H1 (cell line): Measurements from ENCODE around the gene HES7. TPM values are rescaled to one million over a fixed set of nuclear protein-coding genes. Genes with fewer than 3 reads are reported as not detected.
A peak's percentile ranks its signal among the peaks of the same experiment; 100 is the strongest.

ENCODE experiments used
- CTCF ChIA-PET: fragments of 300-600 bp; sonication (Branson Sonifier 250); formaldehyde crosslinking; loops from one replicate; lab custom pipeline; 2021; ENCODE audit not compliant: partially characterized antibody; lab: Charles Lee
- POLR2A ChIA-PET: fragments of 300-600 bp; sonication (Branson Sonifier 250); formaldehyde crosslinking; loops from one replicate; lab custom pipeline; 2021; ENCODE audit warnings: inconsistent platforms; ENCODE audit not compliant: partially characterized antibody; lab: Charles Lee
- DNase-seq, 2 experiments: peaks; one replicate each; pipeline versions ENCODE4 v3.0.0 to v3.0.0-alpha.2; 2010 to 2022; ENCODE audit warnings: low spot score in 2 of 2, low read depth in 1 of 2, mixed read lengths in 1 of 2
- FAIRE-seq: peaks from 2 replicates; lab custom pipeline; 2011; peaks lifted over from hg19 to GRCh38; lab: Jason Lieb, UNC
- H2AFZ ChIP-seq: 2 replicates; pipeline ENCODE4 v1.8.1; 2012; ENCODE audit warnings: low read length, inconsistent platforms
- H2AK5ac ChIP-seq: 2 replicates; pipeline ENCODE4 v1.6.1; 2013; ENCODE audit warnings: low read depth, low read length
- H2BK120ac ChIP-seq: replicated peaks from 2 replicates; pipeline ENCODE3; 2013; ENCODE audit warnings: low read depth, low read length, inconsistent platforms
- H2BK12ac ChIP-seq: 2 replicates; pipeline ENCODE4 v1.6.1; 2013; ENCODE audit warnings: low read depth, low read length
- H2BK15ac ChIP-seq: 2 replicates; pipeline ENCODE4 v1.6.1; 2013; ENCODE audit warnings: low read length
- H2BK20ac ChIP-seq: 2 replicates; pipeline ENCODE4 v1.6.1; 2013; ENCODE audit warnings: low read length
- H2BK5ac ChIP-seq: 2 replicates; pipeline ENCODE4 v1.6.1; 2013; ENCODE audit warnings: low read depth, low read length
- H3K14ac ChIP-seq: 2 replicates; pipeline ENCODE4 v1.6.1; 2013; ENCODE audit warnings: inconsistent platforms; ENCODE audit not compliant: insufficient read length
- H3K18ac ChIP-seq: 2 replicates; pipeline ENCODE4 v1.6.1; 2013; ENCODE audit warnings: low read length; ENCODE audit errors: extremely low read depth
- H3K23ac ChIP-seq: 2 replicates; pipeline ENCODE4 v1.6.1; 2013; ENCODE audit warnings: inconsistent platforms; ENCODE audit not compliant: insufficient read length
- H3K23me2 ChIP-seq: 2 replicates; pipeline ENCODE4 v1.6.1; 2013; ENCODE audit warnings: low read depth, low read length
- H3K27ac ChIP-seq: 2 replicates; pipeline ENCODE4 v1.6.1; 2011; ENCODE audit warnings: low read depth, low read length, inconsistent platforms
- H3K27me3 ChIP-seq, 4 experiments: replicated peaks in 1 of 4; 1 replicate in 1 of 4; 2 replicates in 3 of 4; pipeline versions ENCODE4 v1.6.1 to v1.8.1; 2011 to 2013; ENCODE audit warnings: low read length in 3 of 4, mild to moderate bottlenecking in 3 of 4, inconsistent platforms in 2 of 4, mixed read lengths in 2 of 4, moderate library complexity in 1 of 4; ENCODE audit not compliant: control insufficient read depth in 3 of 4, insufficient read depth in 3 of 4; ENCODE audit errors: extremely low read depth in 1 of 4
- H3K36me3 ChIP-seq, 4 experiments: 2 replicates each; pipeline versions ENCODE4 v1.6.1 to v1.8.1; 2011 to 2013; ENCODE audit warnings: mild to moderate bottlenecking in 4 of 4, low read length in 3 of 4, moderate library complexity in 2 of 4, control low read depth in 1 of 4, inconsistent platforms in 1 of 4; ENCODE audit not compliant: insufficient read depth in 4 of 4, control insufficient read depth in 2 of 4
- H3K4ac ChIP-seq: replicated peaks from 2 replicates; pipeline ENCODE3; 2013; ENCODE audit warnings: low read length, low read depth, mixed read lengths, inconsistent platforms; ENCODE audit not compliant: insufficient read length
- H3K4me1 ChIP-seq, 4 experiments: replicated peaks in 1 of 4; 1 replicate in 1 of 4; 2 replicates in 3 of 4; pipeline versions ENCODE4 v1.6.1 to v1.8.1; 2011 to 2013; ENCODE audit warnings: low read length in 3 of 4, inconsistent platforms in 2 of 4, mixed read lengths in 1 of 4; ENCODE audit not compliant: insufficient read depth in 4 of 4, control insufficient read depth in 3 of 4
- H3K4me2 ChIP-seq, 2 experiments: 2 replicates each; pipeline versions ENCODE4 v1.6.1 to v1.8.1; 2011 to 2013; ENCODE audit warnings: low read depth in 2 of 2, low read length in 2 of 2, control low read depth in 1 of 2, inconsistent platforms in 1 of 2, mild to moderate bottlenecking in 1 of 2; ENCODE audit not compliant: insufficient read depth in 1 of 2
- H3K4me3 ChIP-seq, 4 experiments: fragments of 200-600, 300-600 bp in 1 of 4; sonication (generic), shearing (Covaris generic), sonication (Bioruptor Twin) in 1 of 4; 2 replicates each; pipeline versions ENCODE4 v1.5.1 to v1.8.1; 2011 to 2016; ENCODE audit warnings: low read length in 4 of 4, low read depth in 3 of 4, control low read depth in 2 of 4, inconsistent platforms in 2 of 4, mild to moderate bottlenecking in 2 of 4, mixed read lengths in 1 of 4, moderate library complexity in 1 of 4; ENCODE audit not compliant: insufficient read depth in 2 of 4; ENCODE audit errors: extremely low read depth in 1 of 4
- H3K56ac ChIP-seq: replicated peaks from 2 replicates; pipeline ENCODE3; 2013; ENCODE audit warnings: low read depth, mild to moderate bottlenecking, mixed read lengths, low read length, inconsistent platforms; ENCODE audit not compliant: insufficient read length
- H3K79me1 ChIP-seq: 2 replicates; pipeline ENCODE4 v1.6.1; 2013; ENCODE audit warnings: low read depth, low read length, control low read depth
- H3K79me2 ChIP-seq, 2 experiments: 2 replicates each; pipeline versions ENCODE4 v1.6.1 to v1.8.1; 2012 to 2013; ENCODE audit warnings: low read length in 2 of 2, mild to moderate bottlenecking in 2 of 2, inconsistent platforms in 1 of 2; ENCODE audit not compliant: insufficient read depth in 2 of 2, control insufficient read depth in 1 of 2
- H3K9ac ChIP-seq, 4 experiments: replicated peaks in 1 of 4; 1 replicate in 1 of 4; 2 replicates in 3 of 4; pipeline versions ENCODE4 v1.6.1 to v1.8.1; 2011 to 2013; ENCODE audit warnings: low read depth in 3 of 4, low read length in 3 of 4, control low read depth in 2 of 4, mild to moderate bottlenecking in 2 of 4, moderate library complexity in 2 of 4, inconsistent platforms in 1 of 4; ENCODE audit errors: extremely low read depth in 1 of 4
- H3K9me3 ChIP-seq, 2 experiments: 2 replicates each; pipeline versions ENCODE4 v1.6.1 to v1.8.1; 2012 to 2013; ENCODE audit warnings: mild to moderate bottlenecking in 2 of 2, moderate library complexity in 2 of 2, control low read depth in 1 of 2, inconsistent platforms in 1 of 2, low read depth in 1 of 2, low read length in 1 of 2, mixed read lengths in 1 of 2; ENCODE audit not compliant: insufficient read depth in 2 of 2
- H4K20me1 ChIP-seq, 2 experiments: replicated peaks in 1 of 2; 2 replicates each; pipeline versions ENCODE3 to v1.8.1; 2011 to 2013; ENCODE audit warnings: inconsistent platforms in 2 of 2, low read length in 2 of 2, mild to moderate bottlenecking in 1 of 2; ENCODE audit not compliant: insufficient read depth in 2 of 2, control insufficient read depth in 1 of 2
- H4K5ac ChIP-seq: 2 replicates; pipeline ENCODE4 v1.6.1; 2013; ENCODE audit warnings: low read length, low read depth, mixed read lengths, inconsistent platforms; ENCODE audit not compliant: insufficient read length
- H4K8ac ChIP-seq: 2 replicates; pipeline ENCODE4 v1.8.0; 2013; ENCODE audit warnings: mild to moderate bottlenecking, moderate library complexity, low read length, inconsistent platforms; ENCODE audit not compliant: insufficient read depth; ENCODE audit errors: extremely low read depth
- H4K91ac ChIP-seq: replicated peaks from 2 replicates; pipeline ENCODE3; 2013; ENCODE audit warnings: low read length, mixed read lengths, inconsistent platforms; ENCODE audit not compliant: insufficient read length
- BCL11A ChIP-seq, 2 experiments: IDR thresholded peaks; one replicate each; pipeline ENCODE4 v1.6.1; 2011; ENCODE audit warnings: low read depth in 2 of 2, low read length in 2 of 2, mild to moderate bottlenecking in 2 of 2
- EP300 ChIP-seq, 2 experiments: IDR thresholded peaks; 1 replicate in 1 of 2; 2 replicates in 1 of 2; pipeline ENCODE4 v1.6.1; 2011 to 2012; ENCODE audit warnings: low read depth in 2 of 2, low read length in 2 of 2, mild to moderate bottlenecking in 2 of 2, borderline replicate concordance in 1 of 2, inconsistent platforms in 1 of 2, moderate library complexity in 1 of 2
- EZH2 ChIP-seq: fragments of 200-600 bp; sonication (generic); IDR thresholded peaks from 2 replicates; pipeline ENCODE4 v1.7.1; 2012; ENCODE audit warnings: low read depth, mild to moderate bottlenecking, moderate library complexity, low read length, inconsistent platforms; ENCODE audit not compliant: severe bottlenecking
- KDM5A ChIP-seq: fragments of 200-600 bp; IDR thresholded peaks from 2 replicates; pipeline ENCODE4 v1.7.1; 2012; ENCODE audit warnings: mild to moderate bottlenecking, low read length, inconsistent platforms, mixed read lengths
- RAD21 ChIP-seq, 2 experiments: IDR thresholded peaks in 1 of 2; conservative IDR thresholded peaks in 1 of 2; 2 replicates each; pipeline ENCODE4 v1.6.1; 2011; ENCODE audit warnings: low read depth in 2 of 2, low read length in 2 of 2, improper control_type of control experiment in 1 of 2, inconsistent platforms in 1 of 2, mild to moderate bottlenecking in 1 of 2, moderate library complexity in 1 of 2
- RBBP5 ChIP-seq: IDR thresholded peaks from 2 replicates; pipeline ENCODE4 v1.7.1; 2012; ENCODE audit warnings: low read depth, mild to moderate bottlenecking, inconsistent platforms, low read length, moderate library complexity, borderline replicate concordance
- RFX5 ChIP-seq: IDR thresholded peaks from 2 replicates; pipeline ENCODE4 v1.6.1; 2011; ENCODE audit warnings: low read depth, low read length, improper control_type of control experiment, borderline replicate concordance
- TBP ChIP-seq: IDR thresholded peaks from 2 replicates; pipeline ENCODE4 v1.6.1; 2011; ENCODE audit warnings: low read depth, low read length, improper control_type of control experiment
- TCF12 ChIP-seq: IDR thresholded peaks from 2 replicates; pipeline ENCODE4 v1.6.1; 2011; ENCODE audit warnings: low read depth, mild to moderate bottlenecking, low read length
- WGBS, 2 experiments: shearing (Covaris generic) in 1 of 2; methylation state at CpG; one replicate each; pipeline versions ENCODE4 v1.1.6 to v1.1.7; 2013 to 2015; ENCODE audit warnings: low lambda C conversion rate in 2 of 2, mixed read lengths in 2 of 2, inconsistent platforms in 1 of 2, low coverage in 1 of 2, missing lambda C conversion rate in 1 of 2; ENCODE audit not compliant: insufficient replicate concordance in 2 of 2, insufficient coverage in 1 of 2, insufficient read length in 1 of 2; ENCODE audit errors: extremely low coverage in 1 of 2, missing lambda C conversion rate in 1 of 2; 5-methylcytosine and 5-hydroxymethylcytosine counted together
- polyA plus RNA-seq, 7 experiments: library from polyadenylated mRNA; depleted of rRNA in 3 of 7; stranded (reverse) in 5 of 7; unstranded in 2 of 7; fragments of >200 nt in 5 of 7; fragments of 200-250 nt in 2 of 7; gene quantifications; 1 replicate in 5 of 7; 2 replicates in 1 of 7; 4 replicates in 1 of 7; pipeline versions ENCODE4 v1.2.1 to v1.2.3, GENCODE V29; 2011 to 2013; ENCODE audit warnings: missing spikeins in 2 of 7, mixed read lengths in 2 of 7
- total RNA-seq: library from RNA; stranded (reverse); fragmentation: NEBNext Ultra II Directional; extraction: Animal tissue kit (Norgen Biotek cat#: 25700); gene quantifications from 2 replicates; pipeline ENCODE4 v1.2.1, GENCODE V29; 2021

The HES7 gene
- total and polyA plus RNA-seq, 2 of the 8 experiments (the other 6 are each of a cell fraction or from before 2014, with no cell fraction given): 0.20 to 0.32 TPM

- no peaks in the 10 kb centered on the region for H3K79me1 ChIP-seq
- H3K23me2 ChIP-seq: peaks cover 6% of the 10 kb centered on the region
- H2AK5ac ChIP-seq: no peak overlapping the region
- H3K4me2 ChIP-seq: no peak overlapping the region
- H4K20me1 ChIP-seq: peaks cover 2 to 16% of the 10 kb centered on the region in 2 experiments
- H2BK15ac ChIP-seq: no peak overlapping the region
- no peak overlapping the region for H3K56ac ChIP-seq
- TF ChIP-seq RBBP5: no peak
- no peak for TF ChIP-seq EZH2
- TF ChIP-seq RAD21 (IDR thresholded peaks at IDR 0.05 in 1 of 2, conservative IDR thresholded peaks at IDR 0.05 in 1 of 2; ENCODE audit: low read depth in 2 of 2, low read length in 2 of 2): no peak
- TF ChIP-seq EP300 (IDR thresholded peaks at IDR 0.05; ENCODE audit: borderline replicate concordance in 1 of 2, low read depth in 2 of 2, low read length in 2 of 2): no peak
- TF ChIP-seq TCF12: no peak
- no peak for TF ChIP-seq KDM5A
- no peak for TF ChIP-seq TBP
- no peak for TF ChIP-seq RFX5
- TF ChIP-seq BCL11A (IDR thresholded peaks at IDR 0.05; ENCODE audit: low read depth in 2 of 2, low read length in 2 of 2): no peak
- H3K36me3 ChIP-seq: peaks cover 7 to 43% (median 32%) of the 10 kb centered on the region in 4 experiments
- WGBS, 2 experiments: 88% methylated on average over 9 of the region's 15 CpGs; no CpG with 5 or more reads in 1 of the 2 experiments
- H3K18ac ChIP-seq: no peak overlapping the region
- 0 out of 2 replicates have a peak overlapping the region, but pooled peaks have one; percentile 16 for H4K8ac ChIP-seq
- H3K4me1 ChIP-seq: peaks cover 0 to 3% (median 1%) of the 10 kb centered on the region in 4 experiments; a peak in 2 of 7 replicates
- H2BK20ac ChIP-seq: no peak overlapping the region
- DNase-seq (no peak), FAIRE-seq (no peak)
- no peaks in the 10 kb centered on the region for H3K27me3 ChIP-seq
- no peak overlapping the region for H3K14ac ChIP-seq
- no peak overlapping the region for H4K91ac ChIP-seq
- H2BK12ac ChIP-seq: no peak overlapping the region
- H3K79me2 ChIP-seq: no peaks in the 10 kb centered on the region
- no peak overlapping the region for H3K23ac ChIP-seq
- no peak overlapping the region for H2AFZ ChIP-seq
- H2BK5ac ChIP-seq: no peak overlapping the region
- no peak overlapping the region for H3K27ac ChIP-seq
- H2BK120ac ChIP-seq: no peak overlapping the region
- no peak overlapping the region for H4K5ac ChIP-seq
- CTCF ChIA-PET: interaction anchor here (0.5 to 14.1 kb wide), 6 partner anchors 15 to 166 kb away, joined by 3 to 133 read pairs (median 3); partner anchors contain the start of gene VAMP2
- H3K9me3 ChIP-seq: no peaks in the 10 kb centered on the region
- POLR2A ChIA-PET: interaction anchor here (1.2 to 5.1 kb wide), 4 partner anchors 10 to 96 kb away, joined by 3 to 21 read pairs (median 6); no protein-coding TSS in a partner anchor
- no peak overlapping the region for H3K9ac ChIP-seq
- H3K4ac ChIP-seq: no peak overlapping the region
- no peak overlapping the region for H3K4me3 ChIP-seq
These were observed 19.1 kb upstream of the HES7 start for GRCh38 chr17:8142887-8143580.
